NCI-H69 (cell line): ENCODE results near the gene MSI2.

ENCODE experiments used
- DNase-seq: peaks from one replicate; lab custom pipeline; 2025; lab: John Stamatoyannopoulos, UW

The MSI2 gene

GRCh38 chr17:57505841-57506773, 249.8 kb downstream of the MSI2 start:
- DNase-seq: peak; percentile 68

- peak; percentile 68 for DNase-seq
Observed at GRCh38 chr17:57506774-57507127, 250.4 kb downstream of the MSI2 start.

- peak; percentile 71 for DNase-seq
Observed at GRCh38 chr17:57507828-57508227, 251.5 kb downstream of the MSI2 start.

- no peak for DNase-seq
Observed at GRCh38 chr17:57508671-57509070, 252.3 kb downstream of the MSI2 start.

GRCh38 chr17:57511475-57512123, 255.3 kb downstream of the MSI2 start:
- DNase-seq: peak; percentile 62

GRCh38 chr17:57512258-57512657, 255.9 kb downstream of the MSI2 start:
- peak; percentile 75 for DNase-seq

GRCh38 chr17:57512691-57513090, 256.4 kb downstream of the MSI2 start:
- DNase-seq: no peak

- DNase-seq: no peak
Observed at GRCh38 chr17:57513569-57513968, 257.2 kb downstream of the MSI2 start.

GRCh38 chr17:57514614-57515013, 258.3 kb downstream of the MSI2 start:
- no peak for DNase-seq

- DNase-seq: no peak
Observed at GRCh38 chr17:57515662-57516211, 259.4 kb downstream of the MSI2 start.

- no peak for DNase-seq
Observed at GRCh38 chr17:57516290-57517230, 260.2 kb downstream of the MSI2 start.

GRCh38 chr17:57517273-57517631, 260.9 kb downstream of the MSI2 start:
- no peak for DNase-seq

- DNase-seq: peak; percentile 45
Observed at GRCh38 chr17:57517632-57518456, 261.5 kb downstream of the MSI2 start.

GRCh38 chr17:57518587-57519581, 262.6 kb downstream of the MSI2 start:
- DNase-seq: peak; percentile 93

- no peak for DNase-seq
Observed at GRCh38 chr17:57519800-57520199, 263.5 kb downstream of the MSI2 start.

- peak; percentile 73 for DNase-seq
Observed at GRCh38 chr17:57521606-57522005, 265.3 kb downstream of the MSI2 start.

GRCh38 chr17:57522042-57523005, 266.0 kb downstream of the MSI2 start:
- peak; percentile 55 for DNase-seq

GRCh38 chr17:57523926-57524632, 267.8 kb downstream of the MSI2 start:
- DNase-seq: peak; percentile 95
